ENCODE results near the gene C11orf24. TPM values are rescaled to one million over a fixed set of nuclear protein-coding genes. Genes with fewer than 3 reads are reported as not detected.

C11orf24 gene
- polyA plus RNA-seq, 1 donor = 24.7 TPM

DNA sequence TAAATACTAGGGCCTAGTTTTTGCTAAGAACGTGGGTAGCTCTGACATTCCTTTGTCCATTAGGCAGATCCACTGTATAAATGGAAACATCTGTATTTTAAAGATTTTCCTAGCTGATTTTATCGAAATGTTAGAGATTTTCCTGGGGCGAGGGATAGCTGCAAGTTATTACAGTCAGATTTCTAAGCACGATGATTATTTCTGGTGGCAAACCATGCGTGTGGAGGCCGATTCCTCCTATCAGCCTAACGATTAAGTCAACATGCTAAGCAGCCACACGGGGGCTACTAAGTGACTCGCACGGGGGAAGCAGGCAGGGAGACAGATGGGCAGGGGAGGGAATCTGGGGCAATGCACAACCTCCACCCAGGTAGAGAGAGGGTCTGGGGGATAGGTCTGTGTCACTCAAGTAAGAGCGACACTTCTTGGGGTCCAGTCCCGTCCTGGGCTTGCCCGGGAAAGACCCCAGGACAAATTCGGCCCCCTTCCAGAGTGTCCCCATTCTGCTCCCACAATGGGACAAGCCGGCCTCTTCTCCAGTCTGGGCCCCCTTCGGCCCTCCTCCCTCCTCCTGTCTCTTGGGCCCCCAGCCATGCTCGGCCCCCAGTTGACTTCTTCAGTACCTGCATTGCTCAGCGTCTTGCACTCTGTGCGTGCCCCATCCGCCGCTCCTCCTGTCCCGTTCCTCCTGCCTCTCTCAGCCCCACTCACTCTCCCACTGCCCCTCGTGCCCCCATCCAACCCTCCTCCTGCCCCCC is 571 bp downstream of the C11orf24 start:
- DNase-seq = peak; percentile 46

DNA sequence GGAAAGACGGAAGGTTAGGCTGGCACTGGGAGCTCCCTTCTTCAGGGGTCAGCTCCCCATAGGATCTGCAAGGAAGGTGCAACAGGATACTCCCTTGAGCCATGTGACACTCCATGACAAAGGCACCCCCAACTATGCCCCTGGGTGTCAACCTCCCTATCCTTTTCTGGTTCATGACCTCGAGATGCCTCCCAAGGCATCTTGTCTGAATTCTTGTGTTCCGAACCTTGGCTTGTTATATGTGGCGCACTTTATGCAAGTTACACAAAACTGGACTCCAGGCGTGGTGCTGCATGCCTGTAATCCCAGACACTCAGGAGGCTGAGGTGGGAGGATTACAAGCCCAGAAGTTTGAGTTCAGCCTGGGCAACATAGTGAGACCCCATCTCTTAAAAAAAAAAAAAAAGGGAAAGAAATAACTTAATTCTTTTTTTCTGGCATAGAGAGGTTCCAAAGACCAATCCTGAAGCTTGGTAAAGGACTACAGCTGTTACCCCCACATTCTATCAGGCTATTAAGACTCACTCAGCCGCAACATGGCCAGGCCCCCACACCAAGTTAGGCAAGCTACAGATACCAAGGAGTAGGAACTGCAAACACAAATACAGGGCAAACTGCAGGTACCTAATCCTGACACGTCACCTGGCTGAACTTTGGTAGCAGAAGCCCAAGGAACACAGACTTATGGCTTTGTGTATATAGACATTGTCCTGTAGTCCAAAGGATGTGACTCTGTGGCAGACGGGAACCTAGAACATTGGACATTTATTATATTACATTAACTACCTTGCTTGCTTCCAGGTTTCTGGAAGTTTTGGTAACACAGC is 1.4 kb downstream of the C11orf24 start:
- peak; percentile 8 for DNase-seq

DNA sequence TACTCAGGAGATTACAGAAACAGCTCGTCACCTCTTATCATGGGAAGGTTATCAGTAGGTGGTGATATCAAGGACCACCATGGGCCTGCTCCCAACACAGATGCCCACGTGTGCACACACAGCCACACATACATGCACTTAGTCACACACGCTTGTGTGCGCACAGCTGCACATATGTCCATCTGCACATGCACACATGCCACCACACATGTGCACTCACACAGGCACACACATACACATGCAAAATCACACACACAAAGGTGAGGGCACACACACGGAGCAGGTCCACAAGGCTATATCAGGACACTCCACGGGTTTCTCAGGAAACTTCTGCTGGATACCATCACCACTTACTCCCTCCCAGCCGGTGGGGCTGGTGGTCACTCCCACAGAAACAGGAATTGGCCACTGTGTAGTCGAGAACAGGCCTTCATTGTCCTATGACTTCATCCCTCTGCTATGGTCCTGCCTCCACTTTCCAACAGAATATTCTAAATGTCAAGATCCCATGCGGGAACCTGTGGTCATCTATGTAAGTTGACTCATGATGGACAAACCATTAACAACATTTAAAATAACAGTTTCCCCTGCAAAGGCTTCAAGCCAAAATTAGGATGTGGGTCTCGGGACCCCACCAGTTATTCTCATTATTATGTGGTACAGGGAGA is 2.2 kb downstream of the C11orf24 start:
- no peak for DNase-seq

DNA sequence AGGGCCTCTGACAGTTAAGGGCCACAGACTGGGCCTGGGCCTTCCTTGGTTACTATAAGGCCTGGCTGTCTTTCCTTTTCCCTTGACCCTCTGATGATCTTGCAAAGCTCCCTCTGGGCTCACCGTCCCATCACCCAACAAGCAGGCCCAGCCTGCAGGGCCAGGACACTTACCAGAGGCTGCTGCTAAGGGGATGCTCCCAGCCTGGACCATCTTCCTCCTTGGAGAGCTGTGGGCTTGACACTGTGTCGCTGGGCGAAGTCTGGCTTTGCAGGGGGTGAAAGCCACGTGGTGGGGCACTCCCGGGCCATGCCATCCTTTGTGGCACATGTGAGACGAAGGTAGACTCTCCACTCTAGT is 3.9 kb downstream of the C11orf24 start:
- DNase-seq = no peak

DNA sequence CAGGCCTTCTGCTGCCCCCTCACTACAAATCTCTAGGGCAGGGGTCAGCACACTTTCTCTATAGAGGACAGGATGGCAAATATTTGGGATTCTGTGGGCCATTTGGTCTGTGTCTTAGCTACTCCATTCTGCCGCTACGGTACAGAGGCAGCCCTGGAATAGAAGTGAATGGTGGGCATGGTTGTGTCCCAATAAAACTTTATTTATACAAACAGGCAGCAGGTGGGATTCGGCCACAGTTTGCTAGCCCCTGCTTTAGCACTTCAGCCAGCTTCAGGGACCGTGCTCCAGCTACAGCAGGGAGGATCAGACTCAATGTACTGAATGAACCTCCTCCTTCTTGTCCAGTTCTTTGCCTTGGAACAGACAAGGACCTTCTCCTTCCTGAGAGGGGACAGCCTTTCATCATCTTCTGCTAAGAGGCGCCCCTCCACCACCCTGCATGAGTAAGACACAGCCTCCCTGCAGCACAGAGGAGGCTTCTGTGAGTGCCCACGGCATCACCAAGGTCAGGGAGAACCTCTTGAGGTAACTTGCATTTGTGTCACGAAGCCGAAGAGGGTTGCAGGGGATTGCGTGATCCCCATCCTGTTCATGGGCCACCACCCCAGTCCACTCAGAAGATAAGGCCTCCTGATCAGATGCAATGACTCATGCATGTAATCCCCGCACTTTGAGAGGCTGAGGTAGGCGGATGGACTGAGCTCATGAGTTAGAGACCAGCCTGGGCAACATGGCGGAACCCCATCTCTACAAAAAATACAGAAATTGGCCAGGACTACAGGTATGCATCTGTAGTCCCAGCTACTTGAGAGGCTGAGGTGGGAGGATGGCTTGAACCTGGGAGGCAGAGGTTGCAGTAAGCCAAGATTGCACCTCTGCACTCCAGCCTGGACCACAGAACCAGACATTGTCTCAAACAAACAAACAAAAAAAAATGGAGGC is 4.6 kb downstream of the C11orf24 start:
- DNase-seq = no peak

DNA sequence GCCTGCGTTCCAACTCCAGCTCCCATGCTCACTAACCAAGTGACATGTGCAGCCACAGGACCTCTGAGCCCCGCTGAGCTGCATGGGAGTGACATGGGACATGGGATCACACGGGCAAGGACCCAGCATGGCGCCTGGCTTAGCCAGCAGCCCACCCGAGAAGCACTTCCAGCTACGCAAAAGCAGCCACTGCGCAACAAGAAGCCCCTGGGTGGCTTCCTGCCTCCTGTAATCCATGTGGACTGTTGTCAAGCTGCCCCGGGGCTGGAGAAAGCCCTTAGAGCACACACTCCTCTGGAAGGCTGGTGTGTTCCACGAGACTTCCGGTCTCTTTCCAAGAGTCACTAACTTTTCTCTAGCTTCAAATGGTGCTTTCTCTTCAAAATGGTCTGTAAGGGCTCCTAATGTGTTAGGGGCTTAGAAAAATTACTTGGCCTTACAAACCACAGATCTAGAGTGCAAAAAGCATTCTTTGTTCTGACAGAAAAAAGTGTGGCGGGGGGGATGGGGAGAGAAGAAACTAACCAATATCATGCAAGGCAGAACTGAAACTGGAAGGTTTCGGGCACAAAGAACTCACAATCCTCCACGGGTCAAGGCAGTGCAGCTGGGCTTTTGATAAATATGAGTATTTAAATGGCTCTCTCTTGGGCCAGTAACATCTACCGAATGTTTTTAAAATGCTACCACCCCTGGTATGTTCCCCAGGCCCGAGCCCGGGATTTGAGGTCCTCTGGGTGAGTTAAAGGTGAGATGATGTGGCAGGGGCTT is 5.5 kb downstream of the C11orf24 start:
- DNase-seq = no peak

DNA sequence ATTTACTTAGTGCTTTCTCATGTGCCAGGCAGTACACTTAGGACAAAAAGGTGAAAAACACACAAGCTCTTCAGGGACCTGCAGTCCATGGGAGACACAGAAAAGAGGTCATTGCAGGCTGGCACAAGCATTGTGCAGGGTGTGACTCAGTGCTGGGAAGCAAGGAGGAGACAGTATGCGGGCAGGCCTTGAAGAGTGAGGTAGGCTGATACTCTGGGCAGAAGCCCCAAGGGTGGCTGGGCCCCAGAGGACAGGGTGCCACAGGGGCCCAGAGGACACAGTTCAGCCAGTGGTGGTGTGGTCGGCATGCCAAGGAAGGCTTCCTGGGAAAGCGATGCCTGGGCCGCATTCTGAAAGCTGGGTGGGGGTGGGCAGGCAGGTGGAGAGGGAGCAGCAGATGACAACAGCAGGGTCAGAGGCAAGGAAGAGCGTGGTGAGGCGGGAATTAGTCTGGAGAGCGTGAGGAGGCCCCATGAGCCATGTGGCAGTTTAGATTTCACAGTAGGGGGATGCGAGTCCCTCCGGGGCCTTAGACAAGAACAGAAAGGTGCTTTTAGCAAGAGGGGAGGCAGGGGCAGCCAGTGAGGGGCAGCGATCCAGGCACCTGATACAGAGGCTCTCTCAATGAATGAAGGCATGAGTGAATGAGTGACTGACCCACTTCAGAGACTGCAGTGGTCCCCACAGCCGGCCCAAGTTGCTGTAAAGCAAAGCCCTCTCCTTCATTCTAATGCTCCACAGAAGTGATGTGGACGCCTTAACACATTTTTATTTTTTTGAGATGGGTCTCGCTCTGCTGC is 6.8 kb downstream of the C11orf24 start:
- DNase-seq = no peak

DNA sequence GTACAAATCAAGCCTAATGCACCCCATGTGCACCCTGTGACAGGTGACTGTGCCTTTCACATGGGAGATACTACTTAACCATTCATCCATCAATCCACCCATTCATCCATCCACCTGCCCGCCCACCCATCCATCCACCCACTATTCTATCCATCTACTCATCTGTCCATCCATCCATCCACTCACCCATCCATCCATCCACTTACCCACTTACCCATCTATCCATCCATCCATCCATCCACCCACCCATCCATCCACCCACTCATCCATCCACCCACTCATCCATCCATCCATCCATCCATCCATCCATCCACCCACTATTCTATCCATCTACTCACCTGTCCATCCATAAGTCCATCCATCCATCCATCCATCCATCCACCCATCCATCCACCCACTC is 7.5 kb downstream of the C11orf24 start:
- DNase-seq = no peak

DNA sequence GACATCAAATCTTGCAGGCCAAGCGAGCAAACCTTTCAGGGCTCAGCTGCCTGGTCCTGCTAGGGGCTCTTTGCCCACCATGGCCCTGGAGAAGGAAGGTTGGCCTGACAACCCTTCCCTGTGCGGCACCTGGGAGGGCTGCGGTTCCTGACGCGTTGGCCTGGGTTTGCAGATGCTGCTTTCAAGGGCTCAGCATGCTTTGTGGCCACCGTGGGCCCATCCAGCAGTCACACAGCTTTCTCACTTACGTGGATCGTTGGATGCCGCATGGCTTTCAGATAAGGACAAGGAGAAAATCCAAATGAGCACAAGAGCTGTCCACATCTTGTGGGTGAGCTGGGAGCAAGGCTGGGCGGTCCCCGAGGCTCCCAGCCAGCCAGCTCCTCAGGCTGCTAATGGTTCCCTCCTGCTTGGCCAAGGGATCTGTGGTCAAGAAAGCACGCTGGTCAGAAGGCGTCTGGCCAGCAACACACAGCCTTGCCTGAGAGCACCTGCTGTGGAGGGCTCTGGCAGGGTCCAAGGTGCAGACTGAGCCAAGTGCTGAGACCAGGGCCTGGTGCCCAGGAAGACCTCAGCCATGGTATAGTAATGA is 8.2 kb downstream of the C11orf24 start:
- no peak for DNase-seq

DNA sequence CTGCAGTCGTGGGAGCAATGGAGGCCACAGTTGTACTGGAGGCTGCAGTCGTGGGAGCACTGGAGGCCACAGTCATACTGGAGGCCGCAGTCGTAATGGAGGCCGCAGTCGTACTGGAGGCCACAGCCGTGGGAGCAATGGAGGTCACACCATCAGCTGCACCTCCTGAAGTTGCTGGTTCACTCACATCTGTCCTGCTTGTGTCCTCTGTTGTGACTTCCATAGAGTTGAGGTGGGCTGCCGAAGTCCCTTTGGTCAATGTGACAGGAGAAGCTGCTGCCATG is 9.3 kb downstream of the C11orf24 start:
- DNase-seq = no peak

DNA sequence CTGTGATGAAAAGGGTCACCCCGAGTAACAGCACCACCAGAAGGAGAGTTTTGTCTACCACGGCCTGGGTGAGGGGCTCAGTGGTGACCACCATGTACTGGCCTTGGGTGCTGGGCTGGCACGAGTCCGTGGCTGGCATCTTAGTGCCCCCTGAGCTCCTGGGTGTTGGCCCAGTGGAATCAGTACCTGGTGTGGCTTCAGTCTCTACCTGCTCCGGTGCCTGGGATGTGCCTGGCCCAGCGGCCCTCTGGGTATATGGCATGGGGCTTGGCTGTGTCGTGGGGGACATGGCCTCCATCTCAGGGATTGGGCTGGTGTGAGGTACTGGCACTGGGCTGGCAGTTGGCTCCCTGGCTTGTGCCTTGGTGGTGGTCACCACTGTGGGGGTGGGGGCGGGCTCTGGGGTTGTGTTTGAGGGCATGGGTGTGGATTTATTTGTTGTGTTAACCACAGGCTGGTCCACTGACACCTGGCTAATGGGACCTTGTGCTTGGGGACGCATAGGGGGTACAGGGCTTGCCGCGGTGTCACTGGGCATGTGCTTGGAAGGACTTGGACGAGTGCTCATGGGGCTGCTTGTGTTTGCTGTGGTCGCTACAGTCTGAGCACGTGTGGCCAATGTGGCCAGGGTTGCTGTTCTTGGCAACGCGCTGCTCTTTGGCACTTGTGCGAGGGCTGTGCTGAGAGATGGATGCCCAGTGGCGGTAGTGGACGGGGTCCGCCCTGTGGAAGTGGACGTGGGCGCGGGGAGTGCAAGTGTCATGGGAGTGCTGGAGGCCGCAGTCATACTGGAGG is 9.8 kb downstream of the C11orf24 start:
- DNase-seq = no peak

DNA sequence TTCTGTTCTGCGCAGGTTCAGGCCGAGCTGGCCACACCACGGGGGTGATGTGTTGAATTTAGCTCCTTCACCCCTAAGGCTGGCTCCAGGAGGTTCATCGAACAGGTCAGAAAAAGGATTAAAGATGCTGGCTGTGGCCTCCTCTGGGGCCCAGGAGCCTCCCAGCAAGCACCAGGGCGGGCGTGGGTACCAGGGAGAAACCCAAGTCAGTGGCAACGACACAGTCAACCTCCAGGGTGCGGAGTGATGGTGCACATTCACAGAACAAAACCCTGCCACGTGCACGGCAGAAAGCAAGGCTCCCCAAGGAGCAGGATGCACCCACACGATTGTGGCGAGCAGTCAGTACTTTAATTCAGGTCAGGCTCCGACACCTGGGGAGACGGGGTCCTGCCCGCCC is 10.8 kb downstream of the C11orf24 start:
- no peak for DNase-seq

DNA sequence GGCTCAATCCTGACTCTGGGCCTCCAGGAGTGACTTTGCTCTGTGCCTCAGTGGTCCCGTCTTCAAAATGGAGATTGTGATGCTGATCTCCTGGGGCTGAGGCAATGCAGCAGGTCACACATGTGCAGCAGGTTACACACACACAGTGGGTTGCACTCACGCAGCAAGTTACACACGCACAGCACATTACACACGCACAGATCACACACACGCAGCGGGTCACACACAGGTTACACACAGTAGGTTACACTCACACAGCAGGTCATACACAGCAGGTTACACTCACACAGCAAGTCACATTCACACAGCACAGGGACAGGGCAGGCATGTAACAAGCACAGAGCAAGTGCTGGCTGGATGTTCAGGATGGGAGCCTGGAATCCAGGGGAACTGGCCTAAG is 11.3 kb downstream of the C11orf24 start:
- DNase-seq = no peak

DNA sequence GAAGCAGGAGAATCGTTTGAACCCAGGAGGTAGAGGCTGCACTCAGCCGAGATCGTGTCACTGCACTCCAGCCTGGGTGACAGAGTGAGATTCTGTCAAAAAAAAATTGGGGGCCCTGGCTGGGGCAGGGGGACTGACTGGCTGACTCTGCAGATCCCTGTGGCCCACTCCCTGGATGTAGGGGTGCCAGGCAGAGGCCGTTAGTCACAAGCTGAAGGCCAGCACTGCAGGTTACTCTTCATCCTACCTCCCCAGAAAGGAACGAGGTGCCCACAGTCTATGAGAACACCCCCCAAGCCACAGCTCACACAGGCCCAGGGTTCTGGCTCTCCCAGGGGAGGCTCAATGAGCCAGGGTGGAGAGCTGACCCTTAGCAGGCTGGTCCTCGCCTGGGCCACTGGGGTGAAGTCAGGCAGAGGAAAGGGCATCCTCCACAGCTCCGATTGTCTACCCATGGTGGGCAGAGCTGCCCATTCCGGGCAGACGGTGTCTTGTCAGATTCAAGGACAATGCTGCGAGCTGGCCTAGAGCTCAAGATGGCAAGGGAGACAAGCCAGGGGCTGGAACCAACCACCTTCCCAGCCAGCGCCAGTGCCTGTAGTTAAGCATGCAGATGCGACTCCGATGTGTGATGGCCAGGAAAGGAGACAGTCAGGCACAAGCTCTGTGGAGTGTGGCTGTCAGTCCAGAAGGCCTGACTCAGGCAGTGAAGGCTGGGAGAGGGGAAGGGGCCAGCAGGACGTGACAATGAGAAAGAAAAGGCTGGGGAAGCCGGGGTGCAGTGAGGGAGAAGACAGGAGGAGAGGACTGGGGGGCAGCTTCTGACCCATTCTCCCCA is 12.4 kb downstream of the C11orf24 start:
- DNase-seq = no peak

DNA sequence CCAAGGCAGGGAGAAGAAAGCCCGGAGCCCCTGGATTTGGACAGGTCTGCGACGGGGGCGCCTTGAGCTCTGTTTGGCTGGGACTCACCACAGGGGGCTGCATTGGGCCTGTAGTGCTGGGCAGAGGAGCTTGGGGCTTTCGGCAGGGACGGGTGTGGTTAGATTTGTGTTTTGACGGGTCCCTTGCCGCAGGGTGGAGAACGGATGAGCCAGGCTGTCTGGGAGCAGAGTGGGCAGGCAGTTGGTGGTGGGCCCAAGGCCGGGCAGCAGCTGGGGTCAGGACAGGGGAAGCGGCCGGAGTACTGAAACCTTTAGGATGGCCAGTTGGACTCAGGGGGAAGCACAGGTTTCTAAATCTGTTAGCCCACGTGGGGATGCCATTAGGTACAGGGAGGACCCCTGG is 13.4 kb downstream of the C11orf24 start:
- no peak for DNase-seq

DNA sequence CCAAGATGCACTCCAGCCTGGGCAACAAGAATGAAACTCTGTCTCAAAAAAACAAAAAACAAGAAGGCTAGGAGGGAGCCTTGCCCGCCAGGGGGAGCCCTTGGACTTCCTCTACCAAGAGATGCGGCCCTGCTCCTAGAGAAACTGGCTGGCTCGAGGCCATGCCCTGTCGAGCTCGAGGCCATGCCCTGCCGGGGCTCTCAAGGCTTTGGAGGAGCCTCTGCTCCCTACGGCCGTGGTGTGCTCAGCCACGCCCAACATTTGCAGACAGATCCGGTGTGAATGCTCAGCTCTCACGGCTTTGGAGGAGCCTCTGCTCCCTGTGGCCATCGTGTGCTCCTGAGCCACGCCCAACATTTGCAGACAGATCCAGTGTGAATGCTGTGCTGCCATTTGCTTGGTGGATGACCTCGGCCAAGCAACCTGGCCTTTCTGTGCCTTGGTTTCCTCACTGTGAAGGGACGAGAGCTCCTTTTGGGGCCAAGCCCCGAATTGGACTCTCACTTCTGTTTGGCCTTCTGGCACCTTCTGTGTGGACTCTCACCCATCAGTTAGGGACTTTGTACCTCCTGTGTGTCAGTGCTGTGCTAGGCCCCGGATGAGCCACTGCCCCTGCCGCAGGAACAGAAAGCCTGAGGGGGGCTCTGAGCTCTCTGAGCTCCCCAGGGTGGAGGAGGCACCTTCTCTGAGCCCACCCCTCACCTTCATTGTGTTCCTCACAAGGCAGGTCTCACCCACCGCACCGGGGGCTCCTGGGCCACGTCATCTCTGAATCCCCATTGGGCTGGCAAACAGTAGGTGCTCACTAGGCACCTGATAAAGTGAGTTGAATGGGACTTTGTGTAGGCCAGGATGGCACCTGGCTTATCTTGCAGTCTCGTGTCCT is 14.1 kb downstream of the C11orf24 start:
- DNase-seq = peak; percentile 88

DNA sequence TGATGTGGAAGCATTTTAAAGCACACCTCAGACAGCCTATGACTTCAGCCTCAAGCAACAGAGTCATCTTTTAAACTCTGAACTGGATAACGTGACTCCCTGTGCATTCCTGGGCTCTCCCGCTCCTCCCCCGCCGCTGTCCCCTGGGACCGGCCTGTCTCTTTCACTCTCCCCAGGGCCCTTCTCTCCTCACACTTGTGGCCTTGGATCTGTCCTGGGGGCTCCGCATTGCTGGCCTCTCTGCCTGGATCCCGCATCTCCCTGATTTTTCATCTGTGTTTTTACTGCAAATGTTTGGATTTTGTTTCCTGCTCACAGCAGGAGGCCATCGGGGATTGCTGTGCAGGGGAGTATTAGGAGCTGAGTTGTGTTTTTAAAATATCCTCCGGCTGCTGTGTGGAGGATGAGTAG is 15.4 kb downstream of the C11orf24 start:
- DNase-seq = peak; percentile 46
